Neural progenitor cell (in vitro differentiated cells): Measurements from ENCODE around the gene CCNG1. TPM values are rescaled to one million over a fixed set of nuclear protein-coding genes. Genes with fewer than 3 reads are reported as not detected.

Experiments
- DNase-seq: peaks from one replicate; pipeline ENCODE4 v3.0.0-alpha.2; 2016; ENCODE audit warnings: low spot score
- H2AFZ ChIP-seq: fragments of 200-600 bp; sonication (generic); replicated peaks from 2 replicates; pipeline ENCODE4 v1.6.1; 2016; ENCODE audit warnings: antibody characterized with exemption
- H3F3A ChIP-seq: fragments of 200-600 bp; sonication (generic); 2 replicates; pipeline ENCODE4 v1.6.1; 2016; ENCODE audit warnings: antibody characterized with exemption, low read depth
- H3K27ac ChIP-seq: fragments of 200-600 bp; sonication (generic); 2 replicates; pipeline ENCODE4 v1.5.1; 2016; ENCODE audit warnings: mild to moderate bottlenecking
- H3K27me3 ChIP-seq: fragments of 200-600 bp; sonication (generic); 2 replicates; pipeline ENCODE4 v1.6.1; 2016; ENCODE audit warnings: mild to moderate bottlenecking, moderate library complexity
- H3K36me3 ChIP-seq: fragments of 200-600 bp; sonication (generic); 2 replicates; pipeline ENCODE4 v1.5.1; 2016
- H3K4me1 ChIP-seq: fragments of 200-600 bp; sonication (generic); 2 replicates; pipeline ENCODE4 v1.6.1; 2016; ENCODE audit warnings: mixed run types
- H3K4me2 ChIP-seq: fragments of 200-600 bp; sonication (generic); 2 replicates; pipeline ENCODE4 v1.6.1; 2016
- H3K4me3 ChIP-seq: fragments of 200-600 bp; sonication (generic); 2 replicates; pipeline ENCODE4 v1.5.1; 2016
- H3K79me2 ChIP-seq: fragments of 200-600 bp; sonication (generic); 2 replicates; pipeline ENCODE4 v1.6.1; 2016; ENCODE audit warnings: low read depth
- H3K9ac ChIP-seq: fragments of 200-600 bp; sonication (generic); 2 replicates; pipeline ENCODE4 v1.6.1; 2016
- H3K9me3 ChIP-seq: fragments of 200-600 bp; sonication (generic); 2 replicates; pipeline ENCODE4 v1.5.1; 2016; ENCODE audit warnings: low read depth
- H4K20me1 ChIP-seq: fragments of 200-600 bp; sonication (generic); 2 replicates; pipeline ENCODE4 v1.6.1; 2016; ENCODE audit warnings: low read depth
- H3K27ac Mint-ChIP-seq: 3 replicates; pipeline ENCODE4 v1.8.0; 2021; ENCODE audit warnings: mixed read lengths
- H3K27me3 Mint-ChIP-seq: 2 replicates; pipeline ENCODE4 v1.8.0; 2022; ENCODE audit warnings: low read depth, mild to moderate bottlenecking, inconsistent platforms, moderate library complexity, mixed read lengths; ENCODE audit not compliant: insufficient read depth
- H3K36me3 Mint-ChIP-seq: 3 replicates; pipeline ENCODE4 v1.8.0; 2021; ENCODE audit warnings: mixed read lengths
- H3K4me1 Mint-ChIP-seq: 3 replicates; pipeline ENCODE4 v1.8.0; 2021; ENCODE audit warnings: mixed read lengths
- H3K4me3 Mint-ChIP-seq: 3 replicates; pipeline ENCODE4 v1.8.0; 2021; ENCODE audit warnings: mild to moderate bottlenecking, moderate library complexity, mixed read lengths
- H3K9me3 Mint-ChIP-seq: 3 replicates; pipeline ENCODE4 v1.8.0; 2020; ENCODE audit warnings: mixed read lengths
- CTCF ChIP-seq: fragments of 200-600 bp; sonication (generic); IDR thresholded peaks from 2 replicates; pipeline ENCODE4 v1.5.1; 2017; ENCODE audit warnings: antibody characterized with exemption, mild to moderate bottlenecking
- EZH2 ChIP-seq: fragments of 200-600 bp; sonication (generic); IDR thresholded peaks from 2 replicates; pipeline ENCODE4 v1.6.1; 2017; ENCODE audit warnings: antibody characterized with exemption, mild to moderate bottlenecking, moderate library complexity
- EZH2phosphoT487 ChIP-seq: fragments of 200-600 bp; sonication (generic); IDR thresholded peaks from 2 replicates; pipeline ENCODE4 v1.6.1; 2017; ENCODE audit warnings: antibody characterized with exemption
- total RNA-seq: library from RNA; depleted of rRNA; stranded (reverse); fragments of >200 nt; gene quantifications from 2 replicates; pipeline ENCODE4 v1.2.3, GENCODE V29; 2015; ENCODE audit warnings: low replicate concordance

The CCNG1 gene
- total RNA-seq, 1 donor from 2014 or later = 933 TPM

- no peak for TF ChIP-seq EZH2phosphoT487
- no peak for TF ChIP-seq EZH2
- TF ChIP-seq CTCF = no peak
- H3K27ac Mint-ChIP-seq = no peak overlapping the region
- Histone ChIP-seq H3K4me2 (peak overlapping the region; percentile 91), H3K4me1 (peaks cover 30% of the 10 kb centered on the region), H3K9me3 (no peaks in the 10 kb centered on the region), H2AFZ (no peak overlapping the region), H3K36me3 (peaks cover 39% of the 10 kb centered on the region), H3K9ac (no peak overlapping the region), H4K20me1 (peaks cover 44% of the 10 kb centered on the region), H3K27me3 (no peaks in the 10 kb centered on the region), H3K4me3 (peak overlapping the region; percentile 94), H3K79me2 (peaks cover 84% of the 10 kb centered on the region), H3K27ac (no peak overlapping the region), H3F3A (peaks cover 41% of the 10 kb centered on the region)
- peaks cover 33% of the 10 kb centered on the region for H3K4me1 Mint-ChIP-seq
- peaks cover 22% of the 10 kb centered on the region for H3K36me3 Mint-ChIP-seq
- H3K27me3 Mint-ChIP-seq = no peaks in the 10 kb centered on the region
- no peak overlapping the region for H3K4me3 Mint-ChIP-seq
- no peak for DNase-seq
- H3K9me3 Mint-ChIP-seq = no peaks in the 10 kb centered on the region
Measured at GRCh38 chr5:163440954-163441353, 3.6 kb downstream of the CCNG1 start.

- Mint-ChIP-seq H3K4me1 (peaks cover 8% of the 10 kb centered on the region), H3K9me3 (no peaks in the 10 kb centered on the region), H3K4me3 (no peak overlapping the region), H3K27ac (no peak overlapping the region), H3K36me3 (peaks cover 47% of the 10 kb centered on the region), H3K27me3 (no peaks in the 10 kb centered on the region)
- Histone ChIP-seq H3F3A (peaks cover 49% of the 10 kb centered on the region), H3K4me1 (peaks cover 15% of the 10 kb centered on the region), H4K20me1 (peaks cover 27% of the 10 kb centered on the region), H3K4me3 (no peak overlapping the region), H3K27me3 (no peaks in the 10 kb centered on the region), H3K4me2 (no peak overlapping the region), H3K9me3 (no peaks in the 10 kb centered on the region), H3K36me3 (peaks cover 70% of the 10 kb centered on the region), H2AFZ (no peak overlapping the region), H3K27ac (no peak overlapping the region), H3K9ac (no peak overlapping the region), H3K79me2 (peaks cover 59% of the 10 kb centered on the region)
- DNase-seq = no peak
- no peak for TF ChIP-seq EZH2phosphoT487
- no peak for TF ChIP-seq CTCF
Measured at GRCh38 chr5:163444526-163444925, 7.1 kb downstream of the CCNG1 start.

- H3K4me1 ChIP-seq = peaks cover 9% of the 10 kb centered on the region
- Mint-ChIP-seq H3K4me3 (no peak overlapping the region), H3K9me3 (no peaks in the 10 kb centered on the region), H3K27me3 (no peaks in the 10 kb centered on the region), H3K4me1 (peaks cover 1% of the 10 kb centered on the region), H3K27ac (no peak overlapping the region), H3K36me3 (peaks cover 49% of the 10 kb centered on the region)
- no peak overlapping the region for H3K4me3 ChIP-seq
- peaks cover 19% of the 10 kb centered on the region for H4K20me1 ChIP-seq
- H3K79me2 ChIP-seq = peaks cover 51% of the 10 kb centered on the region
- TF ChIP-seq EZH2 = no peak
- peaks cover 70% of the 10 kb centered on the region for H3K36me3 ChIP-seq
- no peak overlapping the region for H3K27ac ChIP-seq
- H3K9me3 ChIP-seq = no peaks in the 10 kb centered on the region
- no peak overlapping the region for H3K4me2 ChIP-seq
- H2AFZ ChIP-seq = no peak overlapping the region
- DNase-seq = no peak
- no peaks in the 10 kb centered on the region for H3K27me3 ChIP-seq
- no peak overlapping the region for H3K9ac ChIP-seq
- H3F3A ChIP-seq = peaks cover 57% of the 10 kb centered on the region
Measured at GRCh38 chr5:163445345-163445744, 8.0 kb downstream of the CCNG1 start.

- Histone ChIP-seq H3K4me3 (no peak overlapping the region), H3F3A (peaks cover 74% of the 10 kb centered on the region), H2AFZ (no peak overlapping the region), H3K79me2 (peaks cover 32% of the 10 kb centered on the region), H3K9me3 (no peaks in the 10 kb centered on the region), H3K4me2 (no peak overlapping the region), H3K27ac (no peak overlapping the region), H3K4me1 (no peaks in the 10 kb centered on the region), H3K36me3 (peaks cover 53% of the 10 kb centered on the region), H3K27me3 (no peaks in the 10 kb centered on the region), H3K9ac (no peak overlapping the region), H4K20me1 (peaks cover 7% of the 10 kb centered on the region)
- Mint-ChIP-seq H3K4me3 (no peak overlapping the region), H3K9me3 (no peaks in the 10 kb centered on the region), H3K4me1 (no peaks in the 10 kb centered on the region), H3K36me3 (peaks cover 46% of the 10 kb centered on the region), H3K27ac (no peak overlapping the region), H3K27me3 (no peaks in the 10 kb centered on the region)
- TF ChIP-seq EZH2 (no peak), CTCF (no peak), EZH2phosphoT487 (no peak)
- no peak for DNase-seq
Measured at GRCh38 chr5:163447191-163447590, 9.8 kb downstream of the CCNG1 start.
